ENCODE measurements around the gene NCKAP5.
"Not testable (repeated sequence)": the region's sequence is repeated elsewhere in the genome, so short reads cannot be mapped to it uniquely, and the experiment has no call there.

NCKAP5 gene

GRCh38 chr2:132863961-132864360 is 704.3 kb downstream of the NCKAP5 start:
- in situ Hi-C loops (cut with MboI; ENCODE audit: low sequenced_read_pairs) = no loop called here

- in situ Hi-C loops (cut with MboI; ENCODE audit: low sequenced_read_pairs) = no loop called here
These were observed 708.0 kb downstream of the NCKAP5 start for GRCh38 chr2:132860220-132860619.

GRCh38 chr2:132859590-132859989 is 708.7 kb downstream of the NCKAP5 start:
- in situ Hi-C loops (cut with MboI; ENCODE audit: low sequenced_read_pairs) = no loop called here

GRCh38 chr2:132857319-132857718 is 710.9 kb downstream of the NCKAP5 start:
- in situ Hi-C loops (cut with MboI; ENCODE audit: low sequenced_read_pairs) = no loop called here

GRCh38 chr2:132850688-132851087 is 717.6 kb downstream of the NCKAP5 start:
- in situ Hi-C loops (cut with MboI; ENCODE audit: low sequenced_read_pairs) = no loop called here

- in situ Hi-C loops (cut with MboI; ENCODE audit: low sequenced_read_pairs) = no loop called here
These were observed 719.1 kb downstream of the NCKAP5 start for GRCh38 chr2:132849118-132849517.

GRCh38 chr2:132845339-132845738 is 722.9 kb downstream of the NCKAP5 start:
- in situ Hi-C loops (cut with MboI; ENCODE audit: low sequenced_read_pairs) = no loop called here

GRCh38 chr2:132844585-132844984 is 723.7 kb downstream of the NCKAP5 start:
- in situ Hi-C loops (cut with MboI; ENCODE audit: low sequenced_read_pairs) = no loop called here

- in situ Hi-C loops (cut with MboI; ENCODE audit: low sequenced_read_pairs) = no loop called here
These were observed 730.5 kb downstream of the NCKAP5 start for GRCh38 chr2:132837769-132838168.

- in situ Hi-C loops (cut with MboI; ENCODE audit: low sequenced_read_pairs) = no loop called here
These were observed 737.9 kb downstream of the NCKAP5 start for GRCh38 chr2:132830321-132830827.

GRCh38 chr2:132825601-132826000 is 742.7 kb downstream of the NCKAP5 start:
- in situ Hi-C loops (cut with MboI; ENCODE audit: low sequenced_read_pairs) = no loop called here

- in situ Hi-C loops (cut with MboI; ENCODE audit: low sequenced_read_pairs) = no loop called here
These were observed 743.5 kb downstream of the NCKAP5 start for GRCh38 chr2:132824716-132825115.

- in situ Hi-C loops (cut with MboI; ENCODE audit: low sequenced_read_pairs) = no loop called here
These were observed 752.0 kb downstream of the NCKAP5 start for GRCh38 chr2:132816234-132816633.

GRCh38 chr2:132815516-132815915 is 752.7 kb downstream of the NCKAP5 start:
- in situ Hi-C loops (cut with MboI; ENCODE audit: low sequenced_read_pairs) = no loop called here

- in situ Hi-C loops (cut with MboI; ENCODE audit: low sequenced_read_pairs) = no loop called here
These were observed 753.6 kb downstream of the NCKAP5 start for GRCh38 chr2:132814651-132815050.

GRCh38 chr2:132813422-132813821 is 754.8 kb downstream of the NCKAP5 start:
- in situ Hi-C loops (cut with MboI; ENCODE audit: low sequenced_read_pairs) = no loop called here

- in situ Hi-C loops (cut with MboI; ENCODE audit: low sequenced_read_pairs) = no loop called here
These were observed 756.9 kb downstream of the NCKAP5 start for GRCh38 chr2:132811148-132811915.

- in situ Hi-C loops (cut with MboI; ENCODE audit: low sequenced_read_pairs) = not testable (repeated sequence)
These were observed 758.3 kb downstream of the NCKAP5 start for GRCh38 chr2:132809962-132810361.

- in situ Hi-C loops (cut with MboI; ENCODE audit: low sequenced_read_pairs) = no loop called here
These were observed 764.2 kb downstream of the NCKAP5 start for GRCh38 chr2:132804051-132804450.

- in situ Hi-C loops (cut with MboI; ENCODE audit: low sequenced_read_pairs) = no loop called here
These were observed 769.9 kb downstream of the NCKAP5 start for GRCh38 chr2:132798341-132798740.

GRCh38 chr2:132797556-132797955 is 770.7 kb downstream of the NCKAP5 start:
- in situ Hi-C loops (cut with MboI; ENCODE audit: low sequenced_read_pairs) = no loop called here

GRCh38 chr2:132797071-132797470 is 771.2 kb downstream of the NCKAP5 start:
- in situ Hi-C loops (cut with MboI; ENCODE audit: low sequenced_read_pairs) = no loop called here

GRCh38 chr2:132795220-132795619 is 773.0 kb downstream of the NCKAP5 start:
- in situ Hi-C loops (cut with MboI; ENCODE audit: low sequenced_read_pairs) = no loop called here
